Keratinocyte (primary cell): Measurements from ENCODE around the gene GLYATL1.

ENCODE experiments used
- EZH2 ChIP-seq: IDR thresholded peaks from one replicate; pipeline ENCODE4 v1.6.1; 2012; ENCODE audit warnings: inconsistent platforms, mild to moderate bottlenecking, low read length, moderate library complexity
- TF ChIP-seq, protein P1 (sequence below), 3 experiments: IDR thresholded peaks in 1 of 3; conservative IDR thresholded peaks in 1 of 3; optimal IDR thresholded peaks in 1 of 3; 2 replicates in 2 of 3; 3 replicates in 1 of 3; pipeline versions ENCODE3 to v1.5.1; 2011; ENCODE audit warnings: low read length in 3 of 3, mild to moderate bottlenecking in 3 of 3, moderate library complexity in 2 of 3, control low read depth in 1 of 3, inconsistent platforms in 1 of 3; ENCODE audit not compliant: insufficient read depth in 2 of 3; ENCODE audit errors: extremely low read depth in 1 of 3

DNA sequence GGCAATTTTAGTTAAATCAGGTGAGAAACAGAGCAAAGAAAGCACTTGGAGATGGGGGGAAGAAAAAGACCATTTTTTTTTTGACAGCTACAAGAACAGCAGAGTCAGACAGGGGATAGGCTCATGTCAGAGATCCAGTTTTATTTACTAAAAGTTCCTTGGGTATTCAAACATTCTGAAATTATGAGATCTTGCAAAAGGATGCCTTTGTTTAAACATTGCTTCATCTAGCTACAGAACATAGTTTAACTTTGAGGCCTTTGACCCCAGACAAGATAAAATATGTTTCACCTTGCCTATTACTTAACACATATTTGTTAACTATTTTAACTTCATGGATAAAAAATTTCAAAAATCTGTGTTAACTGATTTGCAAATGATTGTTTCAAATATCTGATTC, 6.4 kb downstream of the GLYATL1 start:
- no peak for TF ChIP-seq EZH2
- TF ChIP-seq, protein P1, sequence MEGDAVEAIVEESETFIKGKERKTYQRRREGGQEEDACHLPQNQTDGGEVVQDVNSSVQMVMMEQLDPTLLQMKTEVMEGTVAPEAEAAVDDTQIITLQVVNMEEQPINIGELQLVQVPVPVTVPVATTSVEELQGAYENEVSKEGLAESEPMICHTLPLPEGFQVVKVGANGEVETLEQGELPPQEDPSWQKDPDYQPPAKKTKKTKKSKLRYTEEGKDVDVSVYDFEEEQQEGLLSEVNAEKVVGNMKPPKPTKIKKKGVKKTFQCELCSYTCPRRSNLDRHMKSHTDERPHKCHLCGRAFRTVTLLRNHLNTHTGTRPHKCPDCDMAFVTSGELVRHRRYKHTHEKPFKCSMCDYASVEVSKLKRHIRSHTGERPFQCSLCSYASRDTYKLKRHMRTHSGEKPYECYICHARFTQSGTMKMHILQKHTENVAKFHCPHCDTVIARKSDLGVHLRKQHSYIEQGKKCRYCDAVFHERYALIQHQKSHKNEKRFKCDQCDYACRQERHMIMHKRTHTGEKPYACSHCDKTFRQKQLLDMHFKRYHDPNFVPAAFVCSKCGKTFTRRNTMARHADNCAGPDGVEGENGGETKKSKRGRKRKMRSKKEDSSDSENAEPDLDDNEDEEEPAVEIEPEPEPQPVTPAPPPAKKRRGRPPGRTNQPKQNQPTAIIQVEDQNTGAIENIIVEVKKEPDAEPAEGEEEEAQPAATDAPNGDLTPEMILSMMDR (optimal IDR thresholded peaks at IDR 0.05 in 1 of 3, IDR thresholded peaks at IDR 0.05 in 1 of 3, conservative IDR thresholded peaks at IDR 0.05 in 1 of 3; ENCODE audit: extremely low read depth in 1 of 3, insufficient read depth in 2 of 3, low read length in 3 of 3), result no peak
